Rectal smooth muscle tissue (tissue), 1 donor: ENCODE results near the gene SFMBT2.
"Not testable (repeated sequence)": the region's sequence is repeated elsewhere in the genome, so short reads cannot be mapped to it uniquely, and the experiment has no call there.

Experiments used
- H3K27ac ChIP-seq: one replicate; pipeline ENCODE4 v1.7.0; 2013; ENCODE audit warnings: low read depth, low read length, inconsistent platforms
- H3K27me3 ChIP-seq: one replicate; pipeline ENCODE4 v1.7.0; 2013; ENCODE audit warnings: low read length; ENCODE audit not compliant: control insufficient read depth, insufficient read depth
- H3K36me3 ChIP-seq: one replicate; pipeline ENCODE4 v1.7.0; 2013; ENCODE audit warnings: low read length; ENCODE audit not compliant: control insufficient read depth, insufficient read depth
- H3K4me1 ChIP-seq: one replicate; pipeline ENCODE4 v1.7.0; 2013; ENCODE audit warnings: low read length; ENCODE audit not compliant: control insufficient read depth, insufficient read depth
- H3K4me3 ChIP-seq: one replicate; pipeline ENCODE4 v1.7.0; 2013; ENCODE audit warnings: low read length
- H3K9ac ChIP-seq: one replicate; pipeline ENCODE4 v1.7.0; 2013; ENCODE audit warnings: low read length

Gene SFMBT2

GRCh38 chr10:7320072-7320471 is 90.8 kb downstream of the SFMBT2 start:
- H3K4me1 ChIP-seq, result no peaks in the 10 kb centered on the region
- H3K27ac ChIP-seq, result no peak overlapping the region
- no peaks in the 10 kb centered on the region for H3K36me3 ChIP-seq

GRCh38 chr10:7319632-7320031 is 91.2 kb downstream of the SFMBT2 start:
- Histone ChIP-seq H3K27ac (no peak overlapping the region), H3K27me3 (no peaks in the 10 kb centered on the region), H3K4me3 (no peak overlapping the region), H3K36me3 (no peaks in the 10 kb centered on the region), H3K4me1 (no peaks in the 10 kb centered on the region), H3K9ac (no peak overlapping the region)

More at GRCh38 chr10:7320072-7320471, 90.8 kb downstream of the SFMBT2 start:
- no peak overlapping the region for H3K9ac ChIP-seq
- no peaks in the 10 kb centered on the region for H3K27me3 ChIP-seq
- no peak overlapping the region for H3K4me3 ChIP-seq

GRCh38 chr10:7318836-7319235 is 92.0 kb downstream of the SFMBT2 start:
- Histone ChIP-seq H3K9ac (no peak overlapping the region), H3K4me1 (no peaks in the 10 kb centered on the region), H3K27ac (no peak overlapping the region), H3K4me3 (no peak overlapping the region), H3K36me3 (no peaks in the 10 kb centered on the region), H3K27me3 (no peaks in the 10 kb centered on the region)

- H3K4me1 ChIP-seq, result no peaks in the 10 kb centered on the region
- H3K27me3 ChIP-seq, result no peaks in the 10 kb centered on the region
- H3K4me3 ChIP-seq, result no peak overlapping the region
- H3K27ac ChIP-seq, result no peak overlapping the region
- H3K9ac ChIP-seq, result no peak overlapping the region
- H3K36me3 ChIP-seq, result no peaks in the 10 kb centered on the region
Observed at GRCh38 chr10:7317786-7318446, 92.9 kb downstream of the SFMBT2 start.

- Histone ChIP-seq H3K4me3 (no peak overlapping the region), H3K27me3 (no peaks in the 10 kb centered on the region), H3K27ac (no peak overlapping the region), H3K9ac (no peak overlapping the region), H3K4me1 (no peaks in the 10 kb centered on the region), H3K36me3 (no peaks in the 10 kb centered on the region)
Observed at GRCh38 chr10:7316839-7317238, 94.0 kb downstream of the SFMBT2 start.

- Histone ChIP-seq H3K9ac (no peak overlapping the region), H3K27me3 (no peaks in the 10 kb centered on the region), H3K4me1 (no peaks in the 10 kb centered on the region), H3K4me3 (no peak overlapping the region), H3K36me3 (no peaks in the 10 kb centered on the region), H3K27ac (no peak overlapping the region)
Observed at GRCh38 chr10:7315906-7316305, 94.9 kb downstream of the SFMBT2 start.

- Histone ChIP-seq H3K4me3 (no peak overlapping the region), H3K36me3 (no peaks in the 10 kb centered on the region), H3K9ac (no peak overlapping the region), H3K27me3 (no peaks in the 10 kb centered on the region), H3K27ac (no peak overlapping the region), H3K4me1 (no peaks in the 10 kb centered on the region)
Observed at GRCh38 chr10:7314170-7314569, 96.7 kb downstream of the SFMBT2 start.

- no peak overlapping the region for H3K4me3 ChIP-seq
Observed at GRCh38 chr10:7312488-7312857, 98.4 kb downstream of the SFMBT2 start.

GRCh38 chr10:7311850-7312487 is 98.9 kb downstream of the SFMBT2 start:
- not testable (repeated sequence) for H3K36me3 ChIP-seq, H3K27me3 ChIP-seq, H3K9ac ChIP-seq, H3K4me1 ChIP-seq, H3K27ac ChIP-seq, H3K4me3 ChIP-seq

More at GRCh38 chr10:7312488-7312857, 98.4 kb downstream of the SFMBT2 start:
- Histone ChIP-seq H3K27me3 (no peaks in the 10 kb centered on the region), H3K27ac (no peak overlapping the region), H3K9ac (no peak overlapping the region), H3K36me3 (no peaks in the 10 kb centered on the region), H3K4me1 (no peaks in the 10 kb centered on the region)

GRCh38 chr10:7311218-7311849 is 99.5 kb downstream of the SFMBT2 start:
- H3K9ac ChIP-seq, result no peak overlapping the region
- no peaks in the 10 kb centered on the region for H3K36me3 ChIP-seq
- no peak overlapping the region for H3K4me3 ChIP-seq
- no peak overlapping the region for H3K27ac ChIP-seq
- H3K4me1 ChIP-seq, result no peaks in the 10 kb centered on the region
- H3K27me3 ChIP-seq, result no peaks in the 10 kb centered on the region

GRCh38 chr10:7310076-7310475 is 100.8 kb downstream of the SFMBT2 start:
- Histone ChIP-seq H3K27ac (no peak overlapping the region), H3K36me3 (no peaks in the 10 kb centered on the region), H3K27me3 (no peaks in the 10 kb centered on the region), H3K4me1 (no peaks in the 10 kb centered on the region), H3K9ac (no peak overlapping the region), H3K4me3 (no peak overlapping the region)

GRCh38 chr10:7308826-7309225 is 102.0 kb downstream of the SFMBT2 start:
- no peak overlapping the region for H3K4me3 ChIP-seq
- H3K27me3 ChIP-seq, result no peaks in the 10 kb centered on the region
- no peak overlapping the region for H3K9ac ChIP-seq
- H3K27ac ChIP-seq, result no peak overlapping the region
- H3K36me3 ChIP-seq, result no peaks in the 10 kb centered on the region
- no peaks in the 10 kb centered on the region for H3K4me1 ChIP-seq

- H3K4me3 ChIP-seq, result no peak overlapping the region
- H3K9ac ChIP-seq, result no peak overlapping the region
- H3K4me1 ChIP-seq, result peaks cover 12% of the 10 kb centered on the region
- H3K27me3 ChIP-seq, result no peaks in the 10 kb centered on the region
- no peaks in the 10 kb centered on the region for H3K36me3 ChIP-seq
- no peak overlapping the region for H3K27ac ChIP-seq
Observed at GRCh38 chr10:7306616-7307015, 104.2 kb downstream of the SFMBT2 start.
